Lower leg skin (tissue), 3 donors: Measurements from ENCODE around the gene RSPH1.

Experiments
- CTCF ChIP-seq, 3 donors: fragments of 450-650 bp; IDR thresholded peaks; one replicate each; pipeline ENCODE4 v1.5.1; 2016; ENCODE audit warnings: antibody characterized with exemption in 3 of 3, mild to moderate bottlenecking in 3 of 3, moderate library complexity in 2 of 3
- POLR2A ChIP-seq, 2 donors: fragments of 450-650 bp; IDR thresholded peaks; one replicate each; pipeline ENCODE4 v1.6.1; 2016 to 2017; ENCODE audit warnings: antibody characterized with exemption in 2 of 2, mild to moderate bottlenecking in 1 of 2, moderate library complexity in 1 of 2

DNA sequence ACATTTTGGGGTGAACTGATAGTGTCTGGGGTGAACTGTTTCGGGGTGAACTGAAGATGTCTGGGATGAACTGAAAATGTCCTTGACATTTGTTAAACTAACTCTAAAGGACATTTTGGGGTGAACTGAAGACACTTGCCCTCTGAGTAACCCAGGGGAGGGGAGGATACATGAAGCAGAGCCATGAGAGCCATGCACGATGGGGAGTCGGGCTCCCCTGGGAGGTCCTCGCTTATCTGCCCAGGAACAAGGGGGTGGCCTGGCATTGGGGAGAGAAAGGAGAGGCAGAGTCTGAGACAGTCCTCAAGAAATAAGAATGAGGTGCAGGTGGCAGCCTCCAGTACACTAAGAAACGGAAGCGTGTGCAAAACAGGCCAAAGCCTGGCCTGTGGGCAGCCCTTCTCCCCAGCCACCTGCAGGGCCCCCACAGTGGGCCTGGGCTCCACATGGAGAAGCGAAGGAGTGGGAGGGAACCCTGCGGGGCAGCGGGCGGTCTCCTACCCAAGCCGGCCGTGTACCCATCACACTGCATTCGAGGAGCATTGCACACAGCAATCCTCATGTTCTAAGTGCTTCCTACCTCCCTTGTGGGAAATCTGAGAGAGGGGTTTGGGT is 24.2 kb downstream of the RSPH1 start:
- no peak for TF ChIP-seq POLR2A (IDR thresholded peaks at IDR 0.05)
- no peak for TF ChIP-seq CTCF (IDR thresholded peaks at IDR 0.05)
